ENCODE measurements around the gene PRICKLE4. TPM values are rescaled to one million over a fixed set of nuclear protein-coding genes. Genes with fewer than 3 reads are reported as not detected.

The PRICKLE4 gene
- total and polyA plus RNA-seq, 4 donors, result 2.9 to 6.9 (median 5.5) TPM

DNA sequence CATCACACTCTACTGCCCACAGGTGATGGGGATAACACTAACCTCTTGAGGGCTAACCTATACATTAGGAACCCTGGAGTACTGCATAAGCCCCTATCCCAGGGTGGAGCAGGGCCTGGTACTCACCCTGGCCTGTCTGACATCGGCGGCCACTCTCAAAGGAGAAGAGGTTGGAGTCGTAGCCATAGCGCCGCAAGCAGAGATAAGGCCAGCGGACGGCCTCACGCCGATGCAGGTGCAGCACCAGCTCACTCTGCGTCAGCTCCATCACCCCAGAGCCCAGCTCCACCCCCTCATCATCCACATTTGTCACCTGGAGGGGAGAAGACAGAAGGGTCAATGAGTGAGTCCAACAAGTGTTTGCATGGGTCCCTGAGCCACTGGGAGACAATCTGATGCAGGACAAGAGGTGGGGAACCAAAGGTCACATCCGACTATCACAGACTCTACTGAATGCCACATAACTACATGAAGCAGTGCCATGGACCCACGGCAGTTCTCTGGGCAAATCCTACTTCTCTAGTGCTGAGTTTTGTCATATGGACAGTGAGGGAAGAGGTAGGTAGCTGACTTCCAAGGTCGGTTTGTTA lies 5.2 kb upstream of the PRICKLE4 start:
- Histone ChIP-seq H3K4me3 (no peak overlapping the region), H3K4me1 (ENCODE audit: control insufficient read depth in 5 of 5, insufficient read depth in 5 of 5, low read length in 5 of 5) (peaks cover 0 to 9% (median 6%) of the 10 kb centered on the region in 5 donors), H3K9me3 (ENCODE audit: control insufficient read depth in 4 of 4, insufficient read depth in 3 of 4, low read length in 3 of 4) (no peaks in the 10 kb centered on the region), H3K27ac (ENCODE audit: low read depth in 1 of 2, low read length in 1 of 2) (no peak overlapping the region), H3K27me3 (ENCODE audit: control insufficient read depth in 3 of 3, insufficient read depth in 3 of 3, low read length in 2 of 3) (no peaks in the 10 kb centered on the region), H3K9ac (ENCODE audit: insufficient read depth in 1 of 2, low read length in 2 of 2) (no peak overlapping the region), H3K36me3 (ENCODE audit: control insufficient read depth in 4 of 4, insufficient read depth in 4 of 4, low read length in 4 of 4) (peaks cover 10 to 36% (median 21%) of the 10 kb centered on the region in 4 donors)
- TF ChIP-seq, protein P1, sequence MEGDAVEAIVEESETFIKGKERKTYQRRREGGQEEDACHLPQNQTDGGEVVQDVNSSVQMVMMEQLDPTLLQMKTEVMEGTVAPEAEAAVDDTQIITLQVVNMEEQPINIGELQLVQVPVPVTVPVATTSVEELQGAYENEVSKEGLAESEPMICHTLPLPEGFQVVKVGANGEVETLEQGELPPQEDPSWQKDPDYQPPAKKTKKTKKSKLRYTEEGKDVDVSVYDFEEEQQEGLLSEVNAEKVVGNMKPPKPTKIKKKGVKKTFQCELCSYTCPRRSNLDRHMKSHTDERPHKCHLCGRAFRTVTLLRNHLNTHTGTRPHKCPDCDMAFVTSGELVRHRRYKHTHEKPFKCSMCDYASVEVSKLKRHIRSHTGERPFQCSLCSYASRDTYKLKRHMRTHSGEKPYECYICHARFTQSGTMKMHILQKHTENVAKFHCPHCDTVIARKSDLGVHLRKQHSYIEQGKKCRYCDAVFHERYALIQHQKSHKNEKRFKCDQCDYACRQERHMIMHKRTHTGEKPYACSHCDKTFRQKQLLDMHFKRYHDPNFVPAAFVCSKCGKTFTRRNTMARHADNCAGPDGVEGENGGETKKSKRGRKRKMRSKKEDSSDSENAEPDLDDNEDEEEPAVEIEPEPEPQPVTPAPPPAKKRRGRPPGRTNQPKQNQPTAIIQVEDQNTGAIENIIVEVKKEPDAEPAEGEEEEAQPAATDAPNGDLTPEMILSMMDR (IDR thresholded peaks at IDR 0.05; ENCODE audit: control extremely low read depth, extremely low read depth), result no peak
- DNase-seq (no peak), ATAC-seq (ENCODE audit: insufficient read depth, low FRiP score) (no peak)
- 88 to 95% methylated on average over 13 of the region's 13 CpGs for WGBS, 2 donors

DNA sequence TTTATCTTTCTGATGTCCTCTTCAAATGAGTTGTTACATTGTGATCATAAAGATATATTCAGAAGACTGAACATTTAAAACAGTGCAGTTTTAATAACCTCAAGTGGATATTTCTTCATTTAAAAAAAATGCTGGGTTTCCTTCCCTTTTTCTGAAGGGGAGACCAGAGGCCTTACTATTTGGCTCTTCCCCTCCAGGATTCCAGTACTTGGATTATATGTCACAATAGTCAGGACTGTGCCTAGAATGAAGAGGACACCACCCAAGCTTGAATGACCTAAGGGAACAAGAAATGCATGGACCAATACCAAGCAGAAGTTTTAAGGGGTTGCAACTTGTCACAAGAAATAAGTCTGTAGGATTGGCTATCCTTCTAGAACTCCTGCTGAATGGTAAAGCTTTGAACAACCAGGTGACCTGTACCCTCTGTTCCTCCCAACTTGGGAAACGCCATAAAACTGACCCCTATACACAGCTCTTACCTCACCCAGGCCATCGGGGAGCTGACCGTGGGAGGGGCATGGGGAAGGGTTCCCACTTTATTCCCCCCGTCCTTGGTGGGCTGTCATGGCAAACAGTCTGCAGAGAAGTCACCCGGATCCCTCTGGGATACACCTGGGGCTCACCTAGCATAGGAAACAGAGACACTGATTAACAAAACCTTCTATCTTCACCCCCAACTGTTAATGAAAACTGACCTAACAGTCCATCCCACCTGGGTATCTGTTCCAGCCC lies 2.9 kb upstream of the PRICKLE4 start:
- H3K4me1 ChIP-seq (ENCODE audit: control insufficient read depth in 5 of 5, insufficient read depth in 5 of 5, low read length in 5 of 5), result peaks cover 0 to 21% (median 10%) of the 10 kb centered on the region in 5 donors
- no peaks in the 10 kb centered on the region for H3K9me3 ChIP-seq (ENCODE audit: control insufficient read depth in 4 of 4, insufficient read depth in 3 of 4, low read length in 3 of 4)
- no peak overlapping the region for H3K4me3 ChIP-seq
- WGBS, 2 donors, result 70 to 81% methylated on average over 5 of the region's 5 CpGs
- DNase-seq (no peak), ATAC-seq (ENCODE audit: insufficient read depth, low FRiP score) (no peak)
- H3K36me3 ChIP-seq (ENCODE audit: control insufficient read depth in 4 of 4, insufficient read depth in 4 of 4, low read length in 4 of 4), result peaks cover 0 to 19% (median 12%) of the 10 kb centered on the region in 4 donors
- H3K27ac ChIP-seq (ENCODE audit: low read depth in 1 of 2, low read length in 1 of 2), result no peak overlapping the region
- H3K27me3 ChIP-seq (ENCODE audit: control insufficient read depth in 3 of 3, insufficient read depth in 3 of 3, low read length in 2 of 3), result no peaks in the 10 kb centered on the region
- TF ChIP-seq, protein P1 (IDR thresholded peaks at IDR 0.05; ENCODE audit: control extremely low read depth, extremely low read depth), result no peak
- H3K9ac ChIP-seq (ENCODE audit: insufficient read depth in 1 of 2, low read length in 2 of 2), result no peak overlapping the region

DNA sequence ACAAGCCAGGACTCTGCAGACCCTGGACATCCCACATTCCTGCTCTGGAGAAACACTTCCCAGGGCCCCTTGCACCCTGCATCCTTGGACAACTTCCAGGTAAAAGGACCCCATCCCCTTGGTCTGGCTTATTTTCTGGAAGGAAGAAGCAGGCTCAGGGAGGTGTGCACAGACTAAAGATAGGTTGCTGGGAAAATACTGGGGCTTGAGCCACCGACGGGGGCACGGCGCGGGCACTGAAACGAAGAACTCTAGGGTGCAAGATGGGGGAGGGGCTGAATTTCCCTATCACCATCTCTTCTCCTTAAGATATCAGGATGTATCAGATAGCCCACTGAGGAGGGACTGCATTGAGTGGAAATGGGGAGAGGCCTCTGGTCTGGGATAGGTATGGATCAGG lies 1.7 kb upstream of the PRICKLE4 start:
- no peak overlapping the region for H3K4me3 ChIP-seq
- peak overlapping the region in 1 of 2 donors; percentile 81 for H3K9ac ChIP-seq (ENCODE audit: insufficient read depth in 1 of 2, low read length in 2 of 2)
- TF ChIP-seq, protein P1 (IDR thresholded peaks at IDR 0.05; ENCODE audit: control extremely low read depth, extremely low read depth), result no peak

More for the DNA sequence above, 1.7 kb upstream of the PRICKLE4 start:
- Histone ChIP-seq H3K36me3 (ENCODE audit: control insufficient read depth in 4 of 4, insufficient read depth in 4 of 4, low read length in 4 of 4) (peaks cover 0 to 17% (median 11%) of the 10 kb centered on the region in 4 donors), H3K27me3 (ENCODE audit: control insufficient read depth in 3 of 3, insufficient read depth in 3 of 3, low read length in 2 of 3) (no peaks in the 10 kb centered on the region), H3K27ac (ENCODE audit: low read depth in 1 of 2, low read length in 1 of 2) (no peak overlapping the region), H3K9me3 (ENCODE audit: control insufficient read depth in 4 of 4, insufficient read depth in 3 of 4, low read length in 3 of 4) (no peaks in the 10 kb centered on the region), H3K4me1 (ENCODE audit: control insufficient read depth in 5 of 5, insufficient read depth in 5 of 5, low read length in 5 of 5) (peaks cover 0 to 21% (median 10%) of the 10 kb centered on the region in 5 donors)
- DNase-seq, result no peak
- no peak for ATAC-seq (ENCODE audit: insufficient read depth, low FRiP score)
- WGBS, 2 donors, result 32 to 72% methylated on average over 6 of the region's 6 CpGs

Data from lung (tissue), 12 donors.